ENCODE results near the gene SYT2.

The SYT2 gene

GRCh38 chr1:202682477-202682876, 27.8 kb downstream of the SYT2 start:
- H3K27me3 ChIP-seq, result peaks cover 0 to 46% of the 10 kb centered on the region in 2 donors
- H3K4me3 ChIP-seq, result no peak overlapping the region
- H3K36me3 ChIP-seq, result no peaks in the 10 kb centered on the region
- intact Hi-C loops (cut with DNase I; ENCODE audit: low total_unique reads), result no loop called here
- DNase-seq, result peak in 1 of 2 donors; percentile 57
- TF ChIP-seq, protein P1, sequence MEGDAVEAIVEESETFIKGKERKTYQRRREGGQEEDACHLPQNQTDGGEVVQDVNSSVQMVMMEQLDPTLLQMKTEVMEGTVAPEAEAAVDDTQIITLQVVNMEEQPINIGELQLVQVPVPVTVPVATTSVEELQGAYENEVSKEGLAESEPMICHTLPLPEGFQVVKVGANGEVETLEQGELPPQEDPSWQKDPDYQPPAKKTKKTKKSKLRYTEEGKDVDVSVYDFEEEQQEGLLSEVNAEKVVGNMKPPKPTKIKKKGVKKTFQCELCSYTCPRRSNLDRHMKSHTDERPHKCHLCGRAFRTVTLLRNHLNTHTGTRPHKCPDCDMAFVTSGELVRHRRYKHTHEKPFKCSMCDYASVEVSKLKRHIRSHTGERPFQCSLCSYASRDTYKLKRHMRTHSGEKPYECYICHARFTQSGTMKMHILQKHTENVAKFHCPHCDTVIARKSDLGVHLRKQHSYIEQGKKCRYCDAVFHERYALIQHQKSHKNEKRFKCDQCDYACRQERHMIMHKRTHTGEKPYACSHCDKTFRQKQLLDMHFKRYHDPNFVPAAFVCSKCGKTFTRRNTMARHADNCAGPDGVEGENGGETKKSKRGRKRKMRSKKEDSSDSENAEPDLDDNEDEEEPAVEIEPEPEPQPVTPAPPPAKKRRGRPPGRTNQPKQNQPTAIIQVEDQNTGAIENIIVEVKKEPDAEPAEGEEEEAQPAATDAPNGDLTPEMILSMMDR (IDR thresholded peaks at IDR 0.05), result no peak
- H3K27ac ChIP-seq, result no peak overlapping the region
- peaks cover 0 to 4% (median 2%) of the 10 kb centered on the region in 3 donors for H3K9me3 ChIP-seq
- H3K4me1 ChIP-seq, result no peaks in the 10 kb centered on the region

DNA sequence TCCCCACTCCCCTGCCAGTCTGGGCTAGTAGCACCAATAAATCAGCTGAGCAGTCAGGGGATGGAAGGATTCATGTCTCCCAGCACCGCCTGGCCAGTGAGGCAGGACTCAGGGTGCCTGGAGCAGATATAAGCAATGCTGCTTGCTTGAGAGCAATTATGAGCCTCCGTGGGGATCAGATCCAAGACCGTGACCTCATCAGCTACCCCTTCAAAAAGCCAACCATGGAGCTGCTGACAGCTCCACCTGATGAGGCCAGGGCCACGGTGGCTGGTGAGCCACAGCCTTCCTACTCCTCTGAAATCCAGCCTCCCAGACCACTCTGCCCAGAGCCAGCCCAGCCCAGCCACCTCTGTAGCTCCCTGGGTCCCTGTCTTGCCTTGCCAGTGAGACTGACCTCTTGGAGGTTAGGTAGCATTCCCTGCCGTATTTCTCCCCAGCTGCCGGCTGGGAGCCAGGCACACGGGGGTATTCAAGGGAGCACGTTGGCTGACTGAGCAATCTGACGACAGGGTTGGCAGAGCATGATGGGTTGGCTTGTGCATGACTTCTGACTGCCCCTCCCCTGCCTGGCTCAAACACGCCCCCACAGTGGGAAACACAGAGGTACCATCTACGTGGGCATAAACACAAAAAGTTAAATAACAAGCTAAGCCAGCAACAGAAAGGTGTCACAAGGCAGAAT, 28.4 kb downstream of the SYT2 start:
- Histone ChIP-seq H3K9me3 (peaks cover 0 to 10% (median 8%) of the 10 kb centered on the region in 3 donors), H3K27ac (no peak overlapping the region), H3K4me3 (no peak overlapping the region), H3K27me3 (peaks cover 0 to 48% of the 10 kb centered on the region in 2 donors), H3K4me1 (no peaks in the 10 kb centered on the region), H3K36me3 (no peaks in the 10 kb centered on the region)
- peak in 1 of 2 donors; percentile 40 for DNase-seq
- TF ChIP-seq, protein P1 (IDR thresholded peaks at IDR 0.05), result no peak
- intact Hi-C loops (cut with DNase I; ENCODE audit: low total_unique reads), result no loop called here

DNA sequence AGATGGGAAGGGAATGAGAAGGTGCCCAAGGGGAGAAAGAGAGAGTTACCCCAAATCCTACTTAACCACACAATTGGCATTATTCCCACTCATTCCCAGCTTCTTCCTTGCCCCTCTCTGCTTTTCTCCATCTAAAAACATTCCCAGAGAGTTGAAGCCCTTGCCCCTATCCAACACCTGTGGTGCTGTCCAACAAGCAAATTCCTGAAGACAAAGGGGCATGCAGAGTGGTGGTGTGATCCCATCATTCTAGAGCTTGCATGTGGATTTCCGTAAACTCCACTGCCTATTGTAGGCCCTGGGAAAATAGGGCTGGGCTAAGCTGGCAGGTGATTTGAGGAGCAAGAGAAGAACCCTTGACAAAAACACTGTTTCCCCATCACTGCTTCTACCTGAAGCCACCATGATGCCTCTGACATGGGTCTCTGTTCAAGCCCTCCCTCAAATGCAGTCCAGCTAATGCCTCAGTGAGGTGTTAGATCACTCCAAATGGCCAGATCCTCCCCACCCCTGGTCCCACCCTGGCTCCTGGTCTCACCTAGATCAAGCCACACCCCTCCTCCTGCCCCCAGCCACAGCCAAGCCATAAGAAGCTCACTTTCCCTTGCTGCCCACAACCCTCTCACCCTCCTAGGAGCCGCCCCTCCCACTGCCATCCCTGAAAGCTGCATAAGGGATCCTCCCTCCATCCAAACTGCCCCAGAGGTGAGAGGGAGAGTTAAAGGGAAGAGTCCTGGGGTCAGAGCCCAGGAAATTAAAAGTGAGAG, 29.5 kb downstream of the SYT2 start:
- intact Hi-C loops (cut with DNase I; ENCODE audit: low total_unique reads), result no loop called here
- H3K4me1 ChIP-seq, result no peaks in the 10 kb centered on the region
- peaks cover 0 to 10% (median 10%) of the 10 kb centered on the region in 3 donors for H3K9me3 ChIP-seq
- peaks cover 0 to 47% of the 10 kb centered on the region in 2 donors for H3K27me3 ChIP-seq
- H3K4me3 ChIP-seq, result no peak overlapping the region
- H3K36me3 ChIP-seq, result no peaks in the 10 kb centered on the region
- peak in 1 of 2 donors; percentile 50 for DNase-seq
- TF ChIP-seq, protein P1 (IDR thresholded peaks at IDR 0.05), result no peak
- H3K27ac ChIP-seq, result no peak overlapping the region

- peaks cover 0 to 48% of the 10 kb centered on the region in 2 donors for H3K27me3 ChIP-seq
- no peak overlapping the region for H3K27ac ChIP-seq
- no peaks in the 10 kb centered on the region for H3K36me3 ChIP-seq
- peaks cover 0 to 10% (median 10%) of the 10 kb centered on the region in 3 donors for H3K9me3 ChIP-seq
- DNase-seq, result no peak
- H3K4me3 ChIP-seq, result no peak overlapping the region
- intact Hi-C loops (cut with DNase I; ENCODE audit: low total_unique reads), result no loop called here
- TF ChIP-seq, protein P1 (IDR thresholded peaks at IDR 0.05), result no peak
- no peaks in the 10 kb centered on the region for H3K4me1 ChIP-seq
Observed at GRCh38 chr1:202679406-202680177, 30.7 kb downstream of the SYT2 start.

DNA sequence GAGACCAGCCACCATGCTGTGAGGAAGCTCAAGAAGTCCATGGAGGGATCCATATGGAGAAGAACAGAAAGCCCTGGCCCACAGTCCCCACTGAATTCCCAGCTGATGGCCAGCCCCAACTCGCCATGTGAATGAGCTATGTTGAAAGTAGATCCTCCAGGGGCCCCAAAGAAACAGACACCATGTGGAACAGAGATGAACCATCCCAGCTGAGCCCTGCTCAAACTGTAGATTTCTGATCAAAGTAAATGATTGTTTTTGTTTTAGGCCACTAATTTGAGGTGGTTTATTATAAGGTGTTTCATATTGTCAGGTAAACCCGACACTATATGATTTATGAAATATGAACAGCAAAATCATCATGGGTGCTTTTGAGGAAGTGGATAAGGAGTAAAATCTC, 32.8 kb downstream of the SYT2 start:
- Histone ChIP-seq H3K4me3 (no peak overlapping the region), H3K27ac (no peak overlapping the region), H3K27me3 (peaks cover 0 to 47% of the 10 kb centered on the region in 2 donors), H3K9me3 (peaks cover 0 to 10% (median 10%) of the 10 kb centered on the region in 3 donors), H3K36me3 (no peaks in the 10 kb centered on the region), H3K4me1 (no peaks in the 10 kb centered on the region)
- TF ChIP-seq, protein P1 (IDR thresholded peaks at IDR 0.05), result no peak
- intact Hi-C loops (cut with DNase I; ENCODE audit: low total_unique reads), result no loop called here
- no peak for DNase-seq
